Pancreas (tissue), 10 donors: ENCODE measurements around the gene CBFA2T3. TPM values are rescaled to one million over a fixed set of nuclear protein-coding genes. Genes with fewer than 3 reads are reported as not detected.
A peak's percentile ranks its signal among the peaks of the same experiment; 100 is the strongest.

Experiments
- ATAC-seq, 4 donors: fragments of 200-7000 bp; cut with Tn5 transposase; one replicate each; pipeline versions ENCODE4 v1.8.0 to v1.9.1; 2020; ENCODE audit warnings: mild to moderate bottlenecking in 4 of 4, moderate library complexity in 4 of 4
- DNase-seq, 6 donors: peaks; one replicate each; pipeline ENCODE4 v3.0.0-alpha.2; 2020
- FAIRE-seq: peaks from 2 replicates; lab custom pipeline; 2012; peaks lifted over from hg19 to GRCh38; lab: Jason Lieb, UNC
- H3K27ac ChIP-seq, 4 donors: fragments of 200-600 bp; sonication (generic); 1 replicate in 3 of 4; 2 replicates in 1 of 4; pipeline versions ENCODE4 v1.5.0 to v1.8.0; 2020
- H3K27me3 ChIP-seq, 4 donors: fragments of 200-600 bp; one replicate each; pipeline ENCODE4 v1.8.0; 2021
- H3K36me3 ChIP-seq, 3 donors: fragments of 200-600 bp; sonication (generic) in 1 of 3; one replicate each; pipeline versions ENCODE4 v1.5.0 to v1.8.0; 2020 to 2021
- H3K4me1 ChIP-seq, 3 donors: fragments of 200-600 bp; one replicate each; pipeline ENCODE4 v1.8.0; 2021
- H3K4me3 ChIP-seq, 4 donors: fragments of 200-600 bp; sonication (generic) in 2 of 4; one replicate each; pipeline versions ENCODE4 v1.5.0 to v1.8.0; 2020 to 2021
- H3K9me3 ChIP-seq, 4 donors: fragments of 200-600 bp; one replicate each; pipeline ENCODE4 v1.8.0; 2021
- CTCF ChIP-seq, 4 donors: fragments of 200-600 bp; sonication (generic) in 3 of 4; IDR thresholded peaks; one replicate each; pipeline versions ENCODE4 v1.5.0 to v1.8.0; 2021; ENCODE audit warnings: antibody characterized with exemption in 4 of 4
- WGBS, 2 donors: extraction: QIAGEN DNeasy Blood & Tissue Kit; methylation state at CpG; one replicate each; pipeline ENCODE4 v1.1.7; 2013; 5-methylcytosine and 5-hydroxymethylcytosine counted together
- intact Hi-C, 3 donors: fragments of 100-400 bp; cut with DNase I; formaldehyde crosslinking; loops; one replicate each; pipeline versions ENCODE4 v1.11.1 to v1.14.2; 2022
- polyA plus RNA-seq, 2 donors: library from polyadenylated mRNA; stranded (reverse); fragments of 200-250 nt; gene quantifications; one replicate each; pipeline ENCODE4 v1.2.3, GENCODE V29; 2013
- total RNA-seq, 6 donors: library from RNA; stranded (reverse); fragmentation: NEBNext Ultra II Directional in 4 of 6; extraction: Animal tissue kit (Norgen Biotek cat#: 25700) in 4 of 6; gene quantifications; one replicate each; pipeline versions ENCODE4 v1.2.1 to v1.2.4, GENCODE V29; 2021 to 2023
- donor health status: healthy with polysubstance abuse.
- donor health status: DM: no; HTN: no; CAD: no; lungs with moderate emphysema.
- donor health status: DM: no; HTN: no; CAD: no.
- donor health status: control.
- donor health status: control.
- donor health status: Bipolar disorder and iron deficiency.
- donor health status: DM: yes; HTN: yes; CAD: no.
- donor health status: DM: no; HTN: no; CAD: no.
- donor health status: DM: no; HTN: no; CAD: no.
- donor health status: DM: yes; HTN: yes; CAD: no.

Gene CBFA2T3
- total and polyA plus RNA-seq, 8 donors: 8.7 to 27.0 (median 21.9) TPM

- 64 to 75% methylated on average over 36 of the region's 36 CpGs for WGBS, 2 donors
- no peak for ATAC-seq
- peaks cover 0 to 6% (median 0%) of the 10 kb centered on the region in 4 donors for H3K27me3 ChIP-seq
- peak in 1 of 6 donors; percentile 37 for DNase-seq
- no peaks in the 10 kb centered on the region for H3K36me3 ChIP-seq
- TF ChIP-seq CTCF (IDR thresholded peaks at IDR 0.05): no peak
- FAIRE-seq: no peak
- no peaks in the 10 kb centered on the region for H3K9me3 ChIP-seq
- intact Hi-C loops: no loop called here
- H3K27ac ChIP-seq: no peak overlapping the region
- no peaks in the 10 kb centered on the region for H3K4me1 ChIP-seq
- H3K4me3 ChIP-seq: no peak overlapping the region
Observed at GRCh38 chr16:89000207-89000959, 23.4 kb upstream of the CBFA2T3 start.

DNA sequence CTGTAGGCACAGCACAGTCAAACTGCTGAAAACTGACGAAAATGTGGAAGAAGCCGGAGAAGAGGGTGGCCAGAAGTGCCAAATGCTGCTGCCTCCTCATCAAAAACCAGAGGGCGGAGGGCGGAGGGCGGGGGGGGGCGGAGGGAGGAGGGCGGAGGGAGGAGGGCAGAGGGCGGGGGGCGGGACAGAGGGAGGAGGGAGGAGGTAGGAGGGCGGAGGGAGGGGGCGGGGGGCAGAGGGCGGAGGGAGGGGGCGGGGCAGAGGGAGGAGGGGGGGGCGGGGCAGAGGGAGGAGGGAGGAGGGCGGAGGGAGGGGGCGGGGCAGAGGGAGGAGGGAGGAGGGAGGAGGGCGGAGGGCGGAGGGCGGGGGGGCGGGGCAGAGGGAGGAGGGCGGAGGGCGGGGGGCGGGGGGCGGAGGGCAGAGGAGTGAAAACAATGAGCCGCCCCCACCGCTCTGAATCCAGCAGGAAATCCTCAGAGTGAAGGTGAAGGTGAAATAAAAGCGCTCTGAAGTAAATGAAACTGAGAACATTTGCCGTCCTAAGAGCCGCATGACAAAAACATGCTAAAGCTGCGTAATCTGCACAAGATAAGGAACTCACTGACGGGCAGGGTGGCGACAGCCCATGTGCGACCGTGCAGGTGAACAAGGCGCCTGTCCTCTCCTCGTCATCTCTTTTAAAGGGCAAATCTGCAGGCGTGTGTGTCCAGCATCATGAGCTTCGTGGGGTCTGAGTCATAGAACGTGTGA is 22.6 kb upstream of the CBFA2T3 start:
- no peak for FAIRE-seq
- Histone ChIP-seq H3K27me3 (peaks cover 0 to 7% (median 0%) of the 10 kb centered on the region in 4 donors), H3K9me3 (no peaks in the 10 kb centered on the region), H3K4me3 (no peak overlapping the region), H3K36me3 (no peaks in the 10 kb centered on the region), H3K4me1 (no peaks in the 10 kb centered on the region), H3K27ac (no peak overlapping the region)
- no peak for DNase-seq
- no peak for ATAC-seq
- intact Hi-C loops: no loop called here
- no peak for TF ChIP-seq CTCF (IDR thresholded peaks at IDR 0.05)
- WGBS, 2 donors: 20 to 30% methylated on average over 19 of the region's 39 CpGs

DNA sequence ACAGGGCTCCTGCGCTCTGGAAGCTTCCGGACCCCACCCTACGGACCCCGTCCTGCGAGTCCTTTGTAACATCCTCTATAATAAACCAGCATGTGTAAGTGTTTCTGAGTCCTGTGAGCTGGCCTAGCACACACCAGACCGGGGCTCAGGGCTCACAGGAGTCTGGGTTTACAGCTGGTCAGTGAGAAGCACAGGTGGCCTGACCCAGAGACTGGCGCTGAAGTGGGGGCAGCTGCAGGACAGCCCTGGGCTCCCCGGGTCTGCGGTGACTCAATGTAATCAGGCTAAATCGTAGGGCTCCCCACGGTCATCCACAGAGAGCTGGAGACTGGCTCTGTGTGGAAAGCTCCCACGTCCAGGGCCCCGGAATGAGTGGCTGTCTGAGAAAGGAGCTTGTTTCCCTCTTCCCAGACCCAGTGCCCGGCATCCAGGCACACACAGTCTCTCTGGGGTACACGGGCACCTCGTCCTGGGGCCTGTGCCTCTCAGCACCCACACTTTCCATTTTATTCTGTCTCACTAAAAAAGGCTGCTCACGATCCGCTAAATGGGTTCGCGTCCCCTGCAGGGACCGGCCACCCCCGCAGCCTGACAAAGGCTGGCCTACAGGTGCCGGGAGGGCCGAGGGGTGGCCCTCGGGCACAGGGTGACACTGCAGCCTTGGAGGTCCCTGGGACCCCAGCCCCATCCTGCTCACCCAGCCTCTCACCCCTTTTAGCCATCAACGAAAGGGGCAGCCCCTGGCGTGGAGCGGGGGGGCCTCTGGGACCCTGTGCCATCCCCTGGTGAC is 18.9 kb upstream of the CBFA2T3 start:
- 70 to 78% methylated on average over 28 of the region's 28 CpGs for WGBS, 2 donors
- intact Hi-C loops: no loop called here
- H3K27me3 ChIP-seq: peaks cover 0 to 6% (median 0%) of the 10 kb centered on the region in 4 donors

DNA sequence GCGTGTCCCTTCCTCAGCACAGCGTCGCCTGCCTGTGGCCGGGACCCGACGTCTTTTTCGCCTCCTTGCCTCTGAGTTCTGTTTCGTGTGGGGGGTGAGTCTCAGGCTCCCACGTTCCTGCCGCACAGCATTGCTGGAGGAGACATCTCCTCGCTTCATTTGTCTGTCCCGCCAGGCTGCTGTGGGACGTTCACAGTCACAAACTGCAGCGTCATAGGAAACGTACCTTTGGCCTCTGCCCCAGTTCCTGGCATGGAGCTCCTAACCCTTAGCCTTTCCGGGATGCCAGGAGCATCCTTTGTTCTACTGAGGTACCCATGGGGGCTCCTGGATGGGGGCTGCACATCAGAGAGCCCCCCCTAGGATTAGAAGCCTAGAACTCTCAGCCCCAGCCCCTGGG is 18.2 kb upstream of the CBFA2T3 start:
- WGBS, 2 donors: 45 to 54% methylated on average over 16 of the region's 16 CpGs

More for the DNA sequence above, 18.9 kb upstream of the CBFA2T3 start:
- Histone ChIP-seq H3K4me1 (no peaks in the 10 kb centered on the region), H3K4me3 (no peak overlapping the region), H3K27ac (no peak overlapping the region), H3K9me3 (no peaks in the 10 kb centered on the region), H3K36me3 (no peaks in the 10 kb centered on the region)
- no peak for TF ChIP-seq CTCF (IDR thresholded peaks at IDR 0.05)
- ATAC-seq (no peak), FAIRE-seq (no peak), DNase-seq (peak in 1 of 6 donors; percentile 49)

More for the DNA sequence above, 18.2 kb upstream of the CBFA2T3 start:
- Histone ChIP-seq H3K27ac (no peak overlapping the region), H3K36me3 (no peaks in the 10 kb centered on the region), H3K27me3 (peaks cover 0 to 6% (median 0%) of the 10 kb centered on the region in 4 donors), H3K4me1 (no peaks in the 10 kb centered on the region), H3K9me3 (no peaks in the 10 kb centered on the region), H3K4me3 (no peak overlapping the region)
- TF ChIP-seq CTCF (IDR thresholded peaks at IDR 0.05): no peak
- intact Hi-C loops: no loop called here
- no peak for ATAC-seq
- DNase-seq: peak in 1 of 6 donors; percentile 20
- no peak for FAIRE-seq
